GM10248 (cell line): ENCODE measurements around the gene LAMTOR1.

Experiments
- CTCF ChIA-PET: fragments of 300-600 bp; sonication (Branson Sonifier 250); formaldehyde crosslinking; extraction: SDS; loops from one replicate; lab custom pipeline; 2021; ENCODE audit warnings: antibody characterized with exemption; lab: Yijun Ruan, JAX
- POLR2A ChIA-PET: fragments of 350-650 bp; sonication (Branson Sonifier 250); formaldehyde crosslinking; extraction: SDS; loops from one replicate; lab custom pipeline; 2020; ENCODE audit warnings: antibody characterized with exemption; lab: Yijun Ruan, JAX
- DNase-seq: peaks from one replicate; pipeline ENCODE4 v3.0.0; 2012; ENCODE audit errors: extremely low spot score
- TF ChIP-seq, protein P1 (sequence below): IDR thresholded peaks from 2 replicates; pipeline ENCODE4 v1.5.1; 2012; ENCODE audit warnings: mild to moderate bottlenecking, low read depth; ENCODE audit errors: extremely low read depth, missing control alignments, control extremely low read depth

Gene LAMTOR1

DNA sequence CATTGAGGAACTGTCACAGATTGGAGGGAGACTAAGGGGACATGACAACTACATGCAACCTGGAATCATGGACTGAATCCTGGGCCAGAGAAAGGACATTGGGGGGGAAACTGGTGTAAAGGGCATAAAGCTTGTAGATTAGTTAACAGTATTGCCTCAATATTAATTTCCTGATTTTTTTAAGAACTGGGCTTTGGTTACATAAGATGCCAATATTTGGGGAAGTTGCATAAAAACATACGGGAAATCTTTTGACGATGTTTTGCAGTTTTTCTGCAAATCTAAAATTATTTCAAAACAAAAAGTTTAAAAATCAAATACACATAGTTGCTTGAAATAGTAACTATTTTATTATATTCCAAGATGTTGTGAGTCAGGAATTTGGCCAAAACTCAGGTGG lies 29.5 kb upstream of the LAMTOR1 start:
- POLR2A ChIA-PET, result no interaction called here
- DNase-seq, result no peak
- TF ChIP-seq, protein P1, sequence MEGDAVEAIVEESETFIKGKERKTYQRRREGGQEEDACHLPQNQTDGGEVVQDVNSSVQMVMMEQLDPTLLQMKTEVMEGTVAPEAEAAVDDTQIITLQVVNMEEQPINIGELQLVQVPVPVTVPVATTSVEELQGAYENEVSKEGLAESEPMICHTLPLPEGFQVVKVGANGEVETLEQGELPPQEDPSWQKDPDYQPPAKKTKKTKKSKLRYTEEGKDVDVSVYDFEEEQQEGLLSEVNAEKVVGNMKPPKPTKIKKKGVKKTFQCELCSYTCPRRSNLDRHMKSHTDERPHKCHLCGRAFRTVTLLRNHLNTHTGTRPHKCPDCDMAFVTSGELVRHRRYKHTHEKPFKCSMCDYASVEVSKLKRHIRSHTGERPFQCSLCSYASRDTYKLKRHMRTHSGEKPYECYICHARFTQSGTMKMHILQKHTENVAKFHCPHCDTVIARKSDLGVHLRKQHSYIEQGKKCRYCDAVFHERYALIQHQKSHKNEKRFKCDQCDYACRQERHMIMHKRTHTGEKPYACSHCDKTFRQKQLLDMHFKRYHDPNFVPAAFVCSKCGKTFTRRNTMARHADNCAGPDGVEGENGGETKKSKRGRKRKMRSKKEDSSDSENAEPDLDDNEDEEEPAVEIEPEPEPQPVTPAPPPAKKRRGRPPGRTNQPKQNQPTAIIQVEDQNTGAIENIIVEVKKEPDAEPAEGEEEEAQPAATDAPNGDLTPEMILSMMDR, result no peak
- CTCF ChIA-PET, result interaction anchor here (3.2 kb wide), 1 partner anchor 12 kb away, joined by 10 read pairs; no protein-coding TSS in a partner anchor

DNA sequence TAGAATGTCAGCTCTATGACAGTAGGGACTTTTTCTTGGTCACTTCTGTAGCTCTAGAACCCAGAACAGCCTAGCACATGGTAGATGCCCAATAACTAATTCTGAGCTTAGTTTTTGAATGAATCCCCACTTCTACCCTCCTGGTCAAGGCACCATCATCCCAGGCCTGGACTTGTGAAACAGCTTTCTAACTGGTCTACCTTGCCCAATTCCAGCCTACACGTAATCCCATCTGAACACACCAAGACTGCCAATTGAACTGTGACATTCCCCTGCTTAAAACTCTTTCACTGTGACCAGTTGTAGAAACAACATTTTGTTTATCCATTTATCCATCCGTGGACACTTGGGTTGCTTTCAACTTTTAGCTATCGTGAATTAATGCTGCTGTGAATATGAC lies 26.3 kb upstream of the LAMTOR1 start:
- DNase-seq, result no peak
- POLR2A ChIA-PET, result no interaction called here
- CTCF ChIA-PET, result interaction anchor here (1.1 to 2.3 kb wide), 4 partner anchors 9 to 104 kb away, joined by 3 to 11 read pairs (median 4); no protein-coding TSS in a partner anchor
- TF ChIP-seq, protein P1, result no peak

DNA sequence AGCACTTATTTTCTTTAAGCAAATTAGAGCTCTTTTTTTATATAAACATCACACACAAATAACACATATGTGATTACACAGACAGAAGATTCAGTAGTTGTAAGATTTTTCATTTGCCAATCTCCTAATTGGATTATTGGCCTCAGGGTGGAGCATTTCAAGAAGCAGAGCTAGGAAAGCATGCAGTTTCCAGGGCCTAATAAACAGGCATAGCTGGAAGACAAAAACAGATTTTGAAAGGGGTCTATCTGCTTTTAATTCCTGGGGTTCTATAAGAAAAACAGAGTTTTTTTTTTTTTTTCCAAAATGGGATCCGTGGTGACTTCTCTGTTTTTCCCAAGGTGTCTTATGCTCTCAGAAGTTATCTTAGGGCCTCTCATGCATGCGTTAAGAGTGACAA lies 24.8 kb upstream of the LAMTOR1 start:
- ChIA-PET POLR2A (no interaction called here), CTCF (interaction anchor here (1.1 to 4.1 kb wide), 2 partner anchors 16 to 89 kb away, joined by 3 to 25 read pairs; no protein-coding TSS in a partner anchor)
- TF ChIP-seq, protein P1, result no peak
- no peak for DNase-seq

DNA sequence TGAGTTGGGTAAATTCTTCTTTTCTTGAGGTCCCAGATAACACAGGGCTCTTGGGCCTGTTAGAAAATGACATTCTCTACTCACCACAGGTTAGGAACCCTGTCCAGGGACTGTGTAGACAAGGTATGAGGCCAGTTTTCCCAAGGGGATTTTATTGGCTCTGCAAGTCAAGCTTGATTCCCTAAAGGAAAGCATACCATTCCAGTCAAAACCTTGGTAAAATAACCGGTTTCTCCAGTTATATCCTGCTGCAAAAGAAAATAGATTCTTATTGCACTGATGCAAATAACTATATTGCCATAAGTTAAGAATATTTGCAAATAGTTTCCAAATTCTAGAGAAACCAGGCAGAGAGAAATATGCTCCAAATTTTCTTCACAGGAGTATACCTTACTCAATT lies 22.9 kb upstream of the LAMTOR1 start:
- no peak for DNase-seq
- ChIA-PET POLR2A (no interaction called here), CTCF (interaction anchor here (1.1 to 4.1 kb wide), 4 partner anchors 11 to 101 kb away, joined by 3 to 25 read pairs (median 4); partner anchors contain the start of gene ANAPC15)
- TF ChIP-seq, protein P1, result no peak

DNA sequence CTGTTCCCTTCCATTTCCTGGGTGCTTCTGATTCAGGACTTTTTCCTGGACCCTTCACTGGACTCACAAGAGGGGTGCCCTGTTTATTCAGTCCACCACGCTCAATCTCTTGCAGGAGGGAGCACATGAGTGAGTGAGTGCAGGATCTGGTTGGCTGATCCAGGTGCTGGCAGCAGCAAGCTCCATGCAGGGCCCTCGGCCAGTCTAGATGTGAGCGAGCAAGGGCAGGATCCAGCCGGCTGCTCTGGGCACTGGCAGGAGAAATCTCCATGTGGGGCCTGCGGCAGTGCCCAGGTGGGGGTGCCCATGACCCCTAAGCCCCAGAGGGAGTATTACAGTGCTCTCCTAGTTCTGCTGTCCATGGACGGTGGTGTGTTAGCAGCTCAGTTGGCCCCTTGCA lies 20.9 kb upstream of the LAMTOR1 start:
- ChIA-PET POLR2A (no interaction called here), CTCF (interaction anchor here (1.3 to 1.9 kb wide), 2 partner anchors 20 to 99 kb away, joined by 5 to 6 read pairs; no protein-coding TSS in a partner anchor)
- DNase-seq, result no peak
- TF ChIP-seq, protein P1, result no peak

DNA sequence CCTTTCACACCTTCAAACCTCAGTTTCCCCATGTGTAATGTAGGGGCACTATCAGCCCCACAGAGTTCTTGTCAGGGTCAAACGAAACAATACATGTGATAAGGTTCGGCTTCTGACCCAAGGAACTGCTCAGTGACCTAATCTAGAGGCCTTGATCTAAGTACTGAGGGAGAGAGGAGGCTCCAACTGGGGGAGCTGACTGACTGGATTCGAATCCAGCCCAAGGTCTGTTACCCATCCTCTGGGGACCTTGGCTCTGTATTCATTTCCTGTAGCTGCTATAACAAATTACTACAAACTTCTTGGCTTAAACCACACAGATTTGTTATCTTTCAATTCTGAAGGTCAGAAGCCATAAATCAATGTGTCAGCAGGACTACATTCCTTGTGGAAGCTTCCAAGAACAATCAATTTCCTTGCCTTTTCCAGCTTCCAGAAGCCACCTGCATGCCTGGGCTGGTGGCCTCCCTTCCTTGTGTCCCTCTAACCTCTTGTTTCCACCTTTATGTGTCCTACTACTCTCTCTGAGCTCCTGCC lies 20.1 kb upstream of the LAMTOR1 start:
- POLR2A ChIA-PET, result no interaction called here
- no peak for DNase-seq
- TF ChIP-seq, protein P1, result no peak
- CTCF ChIA-PET, result interaction anchor here (1.3 to 1.9 kb wide), 2 partner anchors 21 to 98 kb away, joined by 5 to 6 read pairs; no protein-coding TSS in a partner anchor

DNA sequence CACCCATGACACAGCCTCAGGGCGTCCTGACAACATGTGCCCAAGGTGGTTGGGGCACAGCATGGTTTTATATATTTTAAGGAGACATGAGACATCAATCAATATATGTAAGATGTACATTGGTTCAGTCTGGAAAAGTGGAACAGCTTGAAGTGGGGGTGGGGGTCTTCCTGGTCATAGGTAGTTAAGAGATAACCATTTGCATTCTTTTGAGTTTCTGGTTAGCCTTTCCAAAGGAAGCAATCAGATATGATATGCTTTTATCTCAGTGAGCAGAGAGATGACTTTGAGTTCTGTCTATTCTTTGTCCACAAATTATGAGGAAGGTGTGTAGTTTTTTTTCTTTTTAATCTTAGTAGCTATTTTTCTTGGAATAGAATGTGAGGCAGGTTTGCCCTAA lies 19.5 kb upstream of the LAMTOR1 start:
- TF ChIP-seq, protein P1, result no peak
- ChIA-PET CTCF (interaction anchor here (1.9 kb wide), 1 partner anchor 21 kb away, joined by 6 read pairs; no protein-coding TSS in a partner anchor), POLR2A (no interaction called here)
- DNase-seq, result no peak
